GM12878 (cell line): ENCODE data around the gene SMARCC1. TPM values are rescaled to one million over a fixed set of nuclear protein-coding genes. Genes with fewer than 3 reads are reported as not detected.
A peak's percentile ranks its signal among the peaks of the same experiment; 100 is the strongest.

ENCODE experiments used
- BACH1 ChIP-seq: fragments of 450-650 bp; IDR thresholded peaks from 2 replicates; pipeline ENCODE4 v1.6.1; 2017; ENCODE audit warnings: mild to moderate bottlenecking, borderline replicate concordance
- EED ChIP-seq: sonication (generic); IDR thresholded peaks from 2 replicates; pipeline ENCODE4 v1.6.1; 2016; ENCODE audit warnings: antibody characterized with exemption, low read depth
- HCFC1 ChIP-seq: fragments of 150-350 bp; IDR thresholded peaks from 2 replicates; pipeline ENCODE4 v1.6.1; 2014; ENCODE audit warnings: low read length
- IRF3 ChIP-seq: fragments of 450-650 bp; IDR thresholded peaks from 2 replicates; pipeline ENCODE4 v1.6.1; 2014; ENCODE audit warnings: mild to moderate bottlenecking
- LARP7 ChIP-seq: fragments of 450-650 bp; IDR thresholded peaks from 2 replicates; pipeline ENCODE4 v1.6.1; 2017; ENCODE audit warnings: mild to moderate bottlenecking
- MEF2A ChIP-seq: IDR thresholded peaks from 2 replicates; pipeline ENCODE4 v1.6.1; 2011; ENCODE audit warnings: low read depth, mild to moderate bottlenecking, low read length, moderate library complexity; ENCODE audit not compliant: insufficient read depth
- MLLT1 ChIP-seq: fragments of 450-650 bp; IDR thresholded peaks from 2 replicates; pipeline ENCODE4 v1.6.1; 2016; ENCODE audit warnings: mild to moderate bottlenecking
- SMAD1 ChIP-seq: fragments of 450-650 bp; IDR thresholded peaks from 2 replicates; pipeline ENCODE4 v1.6.1; 2018; ENCODE audit warnings: mild to moderate bottlenecking, low read depth; ENCODE audit not compliant: partially characterized antibody
- SREBF1 ChIP-seq: IDR thresholded peaks from 2 replicates; pipeline ENCODE4 v1.6.1; 2012; ENCODE audit warnings: mild to moderate bottlenecking, low read length
- STAT1 ChIP-seq: fragments of 450-650 bp; conservative IDR thresholded peaks from 2 replicates; pipeline ENCODE4 v1.6.1; 2014; ENCODE audit warnings: antibody characterized with exemption, mild to moderate bottlenecking
- SUPT20H ChIP-seq: IDR thresholded peaks from 2 replicates; pipeline ENCODE4 v1.6.1; 2011; ENCODE audit warnings: low read depth, mild to moderate bottlenecking, low read length, moderate library complexity, borderline replicate concordance; ENCODE audit not compliant: control insufficient read depth
- TBL1XR1 ChIP-seq: IDR thresholded peaks from 2 replicates; pipeline ENCODE4 v1.6.1; 2012; ENCODE audit warnings: low read depth, low read length, improper control_type of control experiment
- TCF3 ChIP-seq: IDR thresholded peaks from 2 replicates; pipeline ENCODE4 v1.6.1; 2012; ENCODE audit warnings: low read depth, mild to moderate bottlenecking, low read length, borderline replicate concordance; ENCODE audit not compliant: insufficient read depth
- USF1 ChIP-seq: IDR thresholded peaks from 2 replicates; pipeline ENCODE4 v1.6.1; 2011; ENCODE audit warnings: borderline replicate concordance, low read depth, mild to moderate bottlenecking, moderate library complexity, mixed read lengths, low read length; ENCODE audit not compliant: insufficient read depth; ENCODE audit errors: extremely low read length
- USF2 ChIP-seq: IDR thresholded peaks from 2 replicates; pipeline ENCODE4 v1.6.1; 2011; ENCODE audit warnings: low read depth, low read length, improper control_type of control experiment, borderline replicate concordance
- YY1 ChIP-seq: IDR thresholded peaks from 2 replicates; pipeline ENCODE4 v1.6.1; 2011; ENCODE audit warnings: low read depth, mild to moderate bottlenecking, low read length
- ZNF622 ChIP-seq: fragments of 450-650 bp; IDR thresholded peaks from 2 replicates; pipeline ENCODE4 v1.6.1; 2017; ENCODE audit warnings: mild to moderate bottlenecking, inconsistent platforms
- ZSCAN29 ChIP-seq: fragments of 450-650 bp; IDR thresholded peaks from 2 replicates; pipeline ENCODE4 v1.6.1; 2017; ENCODE audit warnings: mild to moderate bottlenecking, moderate library complexity
- polyA plus RNA-seq, 11 experiments: library from polyadenylated mRNA; depleted of rRNA in 4 of 11; unstranded in 6 of 11; stranded (reverse) in 5 of 11; fragments of >200 nt; fragmentation: Nextera tagmentation in 4 of 11; fragmentation: Illumina TruSeq in 1 of 11; extraction: Ambion mirVana in 4 of 11; extraction: Trizol in 1 of 11; gene quantifications; 1 replicate in 1 of 11; 2 replicates in 10 of 11; pipeline versions ENCODE4 v1.2.1 to v1.2.3, GENCODE V29; 2011 to 2016; ENCODE audit warnings: inconsistent platforms in 2 of 11, missing spikeins in 2 of 11, low read depth in 1 of 11
- total RNA-seq, 4 experiments: library from RNA; depleted of rRNA in 3 of 4; stranded (reverse); fragments of >200 nt in 3 of 4; fragmentation: Illumina TruSeq in 1 of 4; extraction: Trizol in 1 of 4; gene quantifications; 2 replicates each; pipeline versions ENCODE4 v1.2.1 to v1.2.3, GENCODE V29; 2013 to 2021
- TF ChIP-seq, protein P1 (sequence below): fragments of 450-650 bp; formaldehyde crosslinking; IDR thresholded peaks from 2 replicates; pipeline ENCODE4 v1.5.0; 2022; ENCODE audit warnings: mild to moderate bottlenecking, missing genetic modification characterization
- TF ChIP-seq, protein P2 (sequence below): fragments of 450-650 bp; IDR thresholded peaks from 2 replicates; pipeline ENCODE4 v1.6.1; 2016; ENCODE audit warnings: mild to moderate bottlenecking

SMARCC1 gene
- total and polyA plus RNA-seq, 10 of the 15 experiments (the other 5 are each of a cell fraction or from before 2014, with no cell fraction given) = 26.6 to 147 (median 57.1) TPM

- TF ChIP-seq, protein P1, sequence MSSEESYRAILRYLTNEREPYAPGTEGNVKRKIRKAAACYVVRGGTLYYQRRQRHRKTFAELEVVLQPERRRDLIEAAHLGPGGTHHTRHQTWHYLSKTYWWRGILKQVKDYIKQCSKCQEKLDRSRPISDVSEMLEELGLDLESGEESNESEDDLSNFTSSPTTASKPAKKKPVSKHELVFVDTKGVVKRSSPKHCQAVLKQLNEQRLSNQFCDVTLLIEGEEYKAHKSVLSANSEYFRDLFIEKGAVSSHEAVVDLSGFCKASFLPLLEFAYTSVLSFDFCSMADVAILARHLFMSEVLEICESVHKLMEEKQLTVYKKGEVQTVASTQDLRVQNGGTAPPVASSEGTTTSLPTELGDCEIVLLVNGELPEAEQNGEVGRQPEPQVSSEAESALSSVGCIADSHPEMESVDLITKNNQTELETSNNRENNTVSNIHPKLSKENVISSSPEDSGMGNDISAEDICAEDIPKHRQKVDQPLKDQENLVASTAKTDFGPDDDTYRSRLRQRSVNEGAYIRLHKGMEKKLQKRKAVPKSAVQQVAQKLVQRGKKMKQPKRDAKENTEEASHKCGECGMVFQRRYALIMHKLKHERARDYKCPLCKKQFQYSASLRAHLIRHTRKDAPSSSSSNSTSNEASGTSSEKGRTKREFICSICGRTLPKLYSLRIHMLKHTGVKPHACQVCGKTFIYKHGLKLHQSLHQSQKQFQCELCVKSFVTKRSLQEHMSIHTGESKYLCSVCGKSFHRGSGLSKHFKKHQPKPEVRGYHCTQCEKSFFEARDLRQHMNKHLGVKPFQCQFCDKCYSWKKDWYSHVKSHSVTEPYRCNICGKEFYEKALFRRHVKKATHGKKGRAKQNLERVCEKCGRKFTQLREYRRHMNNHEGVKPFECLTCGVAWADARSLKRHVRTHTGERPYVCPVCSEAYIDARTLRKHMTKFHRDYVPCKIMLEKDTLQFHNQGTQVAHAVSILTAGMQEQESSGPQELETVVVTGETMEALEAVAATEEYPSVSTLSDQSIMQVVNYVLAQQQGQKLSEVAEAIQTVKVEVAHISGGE (CRISPR knock-in tag) = no peak
- TF ChIP-seq MLLT1 (0 out of 2 replicates have a peak, but pooled peaks have one; percentile 22), TBL1XR1 (no peak), TCF3 (no peak), BACH1 (peak; percentile 89; the same call in 1 of the 2 replicates), USF2 (no peak; the same call in 1 of the 2 replicates), SREBF1 (no peak), MEF2A (no peak), IRF3 (no peak), EED (no peak), STAT1 (no peak), ZSCAN29 (no peak), LARP7 (peak; percentile 98; the same call in 1 of the 2 replicates), SMAD1 (peak; percentile 64), YY1 (no peak), USF1 (no peak), ZNF622 (no peak), SUPT20H (no peak), HCFC1 (no peak)
- TF ChIP-seq, protein P2, sequence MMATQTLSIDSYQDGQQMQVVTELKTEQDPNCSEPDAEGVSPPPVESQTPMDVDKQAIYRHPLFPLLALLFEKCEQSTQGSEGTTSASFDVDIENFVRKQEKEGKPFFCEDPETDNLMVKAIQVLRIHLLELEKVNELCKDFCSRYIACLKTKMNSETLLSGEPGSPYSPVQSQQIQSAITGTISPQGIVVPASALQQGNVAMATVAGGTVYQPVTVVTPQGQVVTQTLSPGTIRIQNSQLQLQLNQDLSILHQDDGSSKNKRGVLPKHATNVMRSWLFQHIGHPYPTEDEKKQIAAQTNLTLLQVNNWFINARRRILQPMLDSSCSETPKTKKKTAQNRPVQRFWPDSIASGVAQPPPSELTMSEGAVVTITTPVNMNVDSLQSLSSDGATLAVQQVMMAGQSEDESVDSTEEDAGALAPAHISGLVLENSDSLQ = no peak
Observed at GRCh38 chr3:47780741-47781684, 680 bp downstream of the SMARCC1 start (continued).
